GM18526 (cell line): ENCODE measurements around the gene AGRP.

ENCODE experiments used
- POLR2A ChIP-seq: IDR thresholded peaks from 3 replicates; pipeline ENCODE4 v1.6.1; 2011; ENCODE audit not compliant: insufficient read length; ENCODE audit errors: extremely low read depth

AGRP gene

GRCh38 chr16:67483150-67483549 is at the start of gene AGRP:
TSS of gene AGRP (minus strand) at chr16:67483547. CDS start at chr16:67483398, 149 bp downstream.
- TF ChIP-seq POLR2A = no peak

- no peak for TF ChIP-seq POLR2A
Observed at GRCh38 chr16:67531247-67531646, 47.9 kb upstream of the AGRP start.

GRCh38 chr16:67530013-67530939 is 46.9 kb upstream of the AGRP start:
- TF ChIP-seq POLR2A = peak; percentile 40

DNA sequence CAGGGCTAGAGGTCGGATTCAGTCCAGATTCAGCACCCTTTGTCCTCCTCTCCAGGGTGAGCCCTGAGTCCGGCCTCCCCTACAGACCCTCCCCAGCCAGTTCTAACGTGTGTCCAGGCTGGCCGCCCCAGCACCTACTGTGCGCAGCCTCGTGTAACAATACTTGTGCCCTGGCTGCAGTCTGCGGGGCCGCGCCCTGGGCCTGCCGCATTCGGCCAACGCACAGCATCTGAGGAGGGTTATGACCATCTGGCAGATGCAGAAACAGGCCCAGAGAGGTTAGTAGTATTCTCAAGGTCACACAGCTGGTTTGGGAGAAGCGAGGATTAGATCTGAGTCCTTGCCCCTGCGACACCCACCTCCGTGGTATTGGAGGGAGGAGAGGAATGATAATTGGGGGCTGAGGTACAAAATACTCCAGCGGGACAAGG is 46.2 kb upstream of the AGRP start:
- no peak for TF ChIP-seq POLR2A

DNA sequence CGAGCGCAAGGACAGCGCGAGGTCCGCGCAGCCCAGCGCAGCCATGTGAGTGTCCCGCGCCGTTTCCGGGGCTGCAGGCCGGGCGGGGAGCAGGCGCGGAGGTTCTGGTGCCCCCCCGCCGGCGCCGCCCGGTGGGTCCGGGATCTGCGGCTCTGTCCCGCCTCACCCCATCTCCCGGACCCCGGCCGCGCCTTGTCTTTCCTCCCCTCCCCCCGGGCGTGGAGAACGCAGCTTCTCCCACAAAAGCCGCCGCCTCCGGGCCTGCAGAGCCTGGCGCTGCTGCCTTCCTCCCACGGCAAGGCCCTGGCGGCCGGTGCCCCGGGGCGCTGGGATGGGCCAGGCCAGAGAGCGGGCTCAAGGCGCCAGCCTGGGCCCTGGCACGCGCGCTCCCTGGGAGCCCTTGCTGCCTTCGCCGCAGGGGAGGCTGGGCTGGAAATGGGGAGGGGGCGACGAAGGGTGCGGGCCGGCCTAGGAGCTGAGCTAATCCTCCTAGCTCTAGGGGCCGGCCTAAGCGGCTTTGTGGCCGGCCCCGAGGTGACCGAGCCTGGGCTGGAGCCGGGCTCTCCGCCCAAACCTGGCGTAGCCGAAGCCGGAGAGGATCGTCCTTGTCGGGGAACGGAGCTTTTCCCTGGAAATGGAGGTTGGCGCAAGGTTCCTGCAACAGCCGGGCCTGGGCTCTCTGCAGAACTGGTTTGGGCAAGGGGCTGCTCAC is 45.7 kb upstream of the AGRP start:
- no peak for TF ChIP-seq POLR2A

DNA sequence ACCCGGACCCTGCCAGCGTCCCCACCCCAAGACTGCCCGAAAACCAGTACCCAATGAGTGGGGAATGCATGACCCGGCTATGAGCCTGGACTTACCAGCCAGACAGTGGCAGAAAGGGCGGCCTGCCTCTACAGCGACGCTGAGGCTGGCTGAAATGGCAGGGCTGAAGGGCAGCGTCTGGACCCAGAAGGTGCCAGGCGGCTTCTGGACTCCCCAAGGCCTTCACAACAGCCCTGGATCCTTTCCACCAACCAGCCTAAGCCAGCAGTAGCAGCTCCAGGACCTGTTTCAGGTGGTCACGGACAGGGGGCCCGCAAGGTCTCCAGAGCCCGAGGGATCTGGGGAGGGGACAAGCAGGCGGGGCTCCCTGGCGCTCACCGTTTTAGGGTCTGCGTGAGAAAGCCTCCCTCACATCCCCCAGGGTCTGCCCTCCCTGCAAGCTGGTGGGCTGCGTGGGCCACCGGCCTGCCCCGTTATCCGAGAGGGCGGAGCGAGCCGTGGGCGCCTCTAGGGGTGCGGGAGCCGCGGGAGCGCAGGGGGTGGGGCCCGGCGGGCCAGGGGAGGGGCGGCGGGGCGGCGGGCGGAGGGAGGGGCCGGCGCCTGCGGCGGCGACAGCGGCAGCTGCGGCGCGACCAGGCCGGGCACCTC is 45.0 kb upstream of the AGRP start, which contains the start of gene RIPOR1:
RIPOR1 (plus strand) TSS at position 608 of the 648 bp plus-strand sequence. CDS start 9,618 bp downstream, outside the sequence.
- TF ChIP-seq POLR2A = no peak

- no peak for TF ChIP-seq POLR2A
Observed at GRCh38 chr16:67526149-67526791, 42.9 kb upstream of the AGRP start.

DNA sequence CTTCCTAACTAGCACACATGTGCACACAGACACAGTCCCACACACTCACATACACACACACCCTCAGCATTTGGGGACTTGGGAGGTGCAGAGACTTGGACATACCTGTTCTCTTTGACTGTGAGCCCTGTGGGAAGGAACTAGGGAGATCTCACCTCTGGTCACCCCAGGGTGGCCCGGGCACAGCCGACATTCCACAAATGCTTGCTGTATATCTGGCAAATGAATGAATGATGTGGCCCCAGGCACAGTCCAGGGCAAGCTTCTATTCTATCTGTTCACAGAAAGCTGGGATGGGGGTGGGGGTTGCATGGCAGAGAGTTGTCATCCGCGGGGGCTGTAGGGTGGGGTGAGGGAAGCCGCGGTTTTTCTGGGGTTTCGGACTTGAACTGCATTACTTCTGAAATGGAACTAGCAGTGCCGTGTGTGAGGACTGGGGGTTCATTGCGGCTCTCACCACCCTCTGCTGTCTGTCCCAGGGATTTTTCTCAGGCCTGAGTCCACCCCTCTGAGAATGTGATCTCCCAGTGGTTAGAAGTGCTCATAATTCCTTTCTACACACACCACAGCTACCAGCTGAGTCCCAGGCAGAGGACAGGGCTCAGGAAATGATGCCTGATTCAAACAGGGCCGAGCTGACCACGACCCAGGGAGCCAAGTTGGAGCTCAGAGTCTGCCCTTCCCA is 42.0 kb upstream of the AGRP start:
- no peak for TF ChIP-seq POLR2A

DNA sequence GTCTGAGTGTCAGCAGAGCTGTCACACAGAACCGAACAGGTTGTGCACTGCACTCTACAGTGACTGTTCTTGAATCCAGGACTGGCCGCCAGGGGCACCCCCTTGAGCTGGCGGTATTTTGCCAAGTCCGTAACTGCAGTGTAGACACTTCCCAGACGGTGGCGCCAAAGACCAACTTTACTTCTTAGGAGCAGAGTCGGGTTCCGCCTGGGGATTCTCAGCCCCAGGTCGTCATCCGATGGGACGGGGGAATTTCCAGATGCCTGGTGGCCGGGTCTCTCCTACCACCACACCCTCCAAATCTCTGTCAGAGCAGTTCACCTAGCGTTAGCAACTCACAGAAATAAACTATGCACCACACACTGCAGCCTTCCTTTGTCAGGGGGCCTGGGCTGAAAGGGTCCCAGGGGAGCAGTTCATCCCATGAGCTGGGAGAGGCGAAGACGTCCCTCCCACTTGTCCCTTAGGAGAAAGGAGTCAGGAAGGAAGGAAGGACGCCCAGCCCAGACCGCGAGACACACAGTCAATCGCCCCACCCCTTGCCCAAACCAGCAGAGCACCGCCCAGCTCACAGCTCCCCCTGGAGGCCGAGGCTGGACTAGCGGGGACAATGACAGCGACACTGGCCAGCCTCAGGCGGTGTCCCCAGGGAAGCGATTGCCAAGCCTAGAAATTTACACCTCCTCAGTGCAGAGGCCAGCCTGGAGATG is 37.9 kb upstream of the AGRP start:
- TF ChIP-seq POLR2A = peak; percentile 18

DNA sequence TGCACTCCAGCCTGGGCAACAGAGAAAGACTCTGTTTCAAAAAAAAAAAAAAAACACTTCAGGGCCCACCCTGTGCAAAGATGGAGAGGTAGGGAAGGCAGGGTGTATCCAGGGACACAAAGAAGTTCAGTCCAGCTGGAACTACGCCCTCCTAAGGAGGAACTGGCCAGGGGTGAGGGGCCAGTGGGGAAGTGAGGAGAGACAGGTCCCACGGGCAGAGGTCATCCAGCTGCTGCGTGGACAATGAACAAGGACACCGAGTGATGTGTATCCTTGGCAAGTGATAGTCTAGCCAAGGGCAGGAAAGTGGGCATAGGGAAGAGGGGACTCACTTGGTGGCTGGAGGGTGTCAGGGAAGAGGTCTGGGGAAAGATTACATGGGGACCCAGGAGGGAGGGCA is 35.9 kb upstream of the AGRP start:
- no peak for TF ChIP-seq POLR2A

- no peak for TF ChIP-seq POLR2A
Observed at GRCh38 chr16:67518676-67519075, 35.3 kb upstream of the AGRP start.

- TF ChIP-seq POLR2A = peak; percentile 49
Observed at GRCh38 chr16:67517661-67518423, 34.5 kb upstream of the AGRP start.

- TF ChIP-seq POLR2A = no peak
Observed at GRCh38 chr16:67517155-67517445, 33.8 kb upstream of the AGRP start.
